ENCODE measurements around the gene OR10H1. TPM values are rescaled to one million over a fixed set of nuclear protein-coding genes. Genes with fewer than 3 reads are reported as not detected.

Gene OR10H1
- total RNA-seq (under 1 TPM; 0.25 to 0.39 TPM), polyA plus RNA-seq (ENCODE audit: insufficient read depth, low read depth, low replicate concordance) (0.20 TPM)
- long read RNA-seq, donor 1 = 0 reads
- long read RNA-seq, donor 2 = 0 reads

GRCh38 chr19:15815306-15815705, at the start of gene OR10H1:
Gene OR10H1 (minus strand): TSS chr19:15815664. CDS start chr19:15808037, 7,627 bp downstream.
- intact Hi-C loops (cut with DNase I; ENCODE audit: low total_unique reads) = no loop called here
- Histone ChIP-seq H3K36me3 (ENCODE audit: low read depth, missing control alignments) (no peaks in the 10 kb centered on the region), H3K27me3 (no peaks in the 10 kb centered on the region), H3K9me3 (no peaks in the 10 kb centered on the region), H3K27ac (no peak within 1 kb of the TSS), H3K4me3 (no peak within 1 kb of the TSS), H3K4me1 (no peaks in the 10 kb centered on the region)
- WGBS, 2 donors = 71 to 77% methylated on average over 5 of the region's 5 CpGs
- DNase-seq = no peak
- TF ChIP-seq CTCF (IDR thresholded peaks at IDR 0.05) (no peak), POLR2A (IDR thresholded peaks at IDR 0.05) (no peak)

DNA sequence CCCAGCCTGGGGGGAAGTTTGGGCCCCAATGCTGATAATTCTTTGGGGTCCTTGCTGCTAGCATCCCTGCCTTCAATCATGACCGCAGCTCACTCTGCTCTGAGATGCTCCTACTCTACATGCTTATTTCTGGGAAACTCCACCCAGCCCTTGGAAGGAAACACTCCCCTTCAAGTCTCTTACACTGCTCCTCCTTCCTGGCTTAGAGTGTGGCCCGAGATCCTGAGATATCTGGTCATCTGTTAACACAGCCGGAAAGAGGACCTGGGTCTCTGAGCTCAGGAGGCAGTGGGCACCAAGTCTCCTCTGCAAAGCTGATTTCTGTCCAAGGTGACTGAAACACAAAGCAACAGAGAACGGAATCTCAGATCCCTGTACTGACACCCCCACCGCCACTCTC, 49.4 kb upstream of the OR10H1 start:
- H3K27ac ChIP-seq = no peak overlapping the region
- WGBS, 2 donors = 66 to 73% methylated on average over 5 of the region's 5 CpGs
- H3K9me3 ChIP-seq = no peaks in the 10 kb centered on the region
- H3K4me1 ChIP-seq = no peaks in the 10 kb centered on the region
- TF ChIP-seq POLR2A (IDR thresholded peaks at IDR 0.05) (no peak), CTCF (IDR thresholded peaks at IDR 0.05) (no peak)
- intact Hi-C loops (cut with DNase I; ENCODE audit: low total_unique reads) = no loop called here
- DNase-seq = no peak
- H3K4me3 ChIP-seq = no peak overlapping the region
- no peaks in the 10 kb centered on the region for H3K36me3 ChIP-seq (ENCODE audit: low read depth, missing control alignments)
- H3K27me3 ChIP-seq = no peaks in the 10 kb centered on the region

DNA sequence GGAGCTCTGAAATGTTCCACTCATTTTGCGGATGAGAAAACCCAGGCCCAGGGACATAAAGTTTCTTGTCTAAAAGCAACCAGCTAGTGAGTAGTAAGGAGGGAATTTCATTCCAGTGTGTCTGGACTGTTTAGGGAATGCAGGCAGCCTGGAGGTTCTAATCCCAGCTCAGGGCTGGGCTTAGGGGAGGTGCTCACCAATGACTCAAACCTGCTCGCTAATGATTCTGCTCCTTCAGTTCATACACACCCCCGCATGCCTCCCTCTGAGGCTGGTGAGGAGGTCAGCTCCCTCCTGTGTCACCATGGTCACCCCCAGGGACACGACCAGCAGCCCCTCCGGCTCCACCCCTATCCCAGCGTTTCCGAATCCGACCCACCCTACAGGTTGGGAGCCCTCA, 47.8 kb upstream of the OR10H1 start:
- H3K27ac ChIP-seq = no peak overlapping the region
- no peaks in the 10 kb centered on the region for H3K9me3 ChIP-seq
- intact Hi-C loops (cut with DNase I; ENCODE audit: low total_unique reads) = no loop called here
- H3K4me1 ChIP-seq = no peaks in the 10 kb centered on the region
- H3K4me3 ChIP-seq = no peak overlapping the region
- WGBS, 2 donors = 42 to 68% methylated on average over 8 of the region's 8 CpGs
- TF ChIP-seq POLR2A (IDR thresholded peaks at IDR 0.05) (no peak), CTCF (IDR thresholded peaks at IDR 0.05) (no peak)
- no peaks in the 10 kb centered on the region for H3K36me3 ChIP-seq (ENCODE audit: low read depth, missing control alignments)
- DNase-seq = no peak
- H3K27me3 ChIP-seq = no peaks in the 10 kb centered on the region

DNA sequence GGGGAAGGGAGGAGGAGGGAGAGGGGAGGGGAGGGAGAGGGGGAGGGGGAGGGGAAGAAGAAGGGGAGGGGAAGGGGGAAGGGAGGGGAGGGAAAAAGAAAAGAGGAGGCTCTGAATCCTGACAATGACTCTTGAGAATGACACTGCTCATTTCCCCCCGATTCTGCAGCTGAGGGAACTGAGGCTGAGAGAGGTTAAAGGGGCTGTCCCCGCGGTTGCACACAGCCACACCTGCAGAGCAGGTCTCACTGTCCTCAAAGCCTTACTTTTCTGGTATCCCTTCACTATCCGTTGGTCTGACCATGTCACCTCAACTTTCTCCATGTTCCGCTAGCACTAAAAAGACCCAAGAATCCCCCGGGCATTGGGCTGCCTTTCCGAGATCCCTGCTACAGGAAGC, 47.0 kb upstream of the OR10H1 start:
- Histone ChIP-seq H3K27me3 (no peaks in the 10 kb centered on the region), H3K27ac (no peak overlapping the region), H3K4me3 (no peak overlapping the region), H3K36me3 (ENCODE audit: low read depth, missing control alignments) (no peaks in the 10 kb centered on the region), H3K4me1 (no peaks in the 10 kb centered on the region), H3K9me3 (no peaks in the 10 kb centered on the region)
- TF ChIP-seq CTCF (IDR thresholded peaks at IDR 0.05) = no peak
- TF ChIP-seq POLR2A (IDR thresholded peaks at IDR 0.05) = no peak
- whole genome bisulfite sequencing, 2 donors = 53 to 56% methylated on average over 7 of the region's 7 CpGs
- no peak for DNase-seq
- intact Hi-C loops (cut with DNase I; ENCODE audit: low total_unique reads) = no loop called here

DNA sequence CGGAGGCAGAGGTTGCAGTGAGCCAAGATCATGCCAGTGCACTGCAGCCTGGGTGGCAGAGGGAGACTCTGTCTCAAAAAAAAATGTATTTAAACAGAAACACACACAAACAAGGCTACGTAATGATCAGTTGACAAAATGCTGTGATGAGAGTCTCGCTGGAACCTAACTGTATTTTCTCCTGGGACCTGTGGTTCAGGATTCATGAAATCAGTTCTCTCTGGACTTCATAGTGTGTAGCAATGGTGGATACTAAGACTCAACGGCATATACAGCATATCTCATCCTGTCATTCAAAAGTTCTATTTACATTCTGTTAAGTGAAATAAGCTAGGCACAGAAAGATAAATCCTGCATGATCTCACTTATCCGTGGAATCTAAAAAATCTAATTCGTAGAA, 45.1 kb upstream of the OR10H1 start:
- intact Hi-C loops (cut with DNase I; ENCODE audit: low total_unique reads) = no loop called here
- Histone ChIP-seq H3K4me3 (no peak overlapping the region), H3K36me3 (ENCODE audit: low read depth, missing control alignments) (no peaks in the 10 kb centered on the region), H3K27me3 (no peaks in the 10 kb centered on the region), H3K4me1 (no peaks in the 10 kb centered on the region), H3K9me3 (no peaks in the 10 kb centered on the region), H3K27ac (no peak overlapping the region)
- 76% methylated on average over 6 of the region's 6 CpGs for WGBS, 2 donors
- TF ChIP-seq POLR2A (IDR thresholded peaks at IDR 0.05) = no peak
- TF ChIP-seq CTCF (IDR thresholded peaks at IDR 0.05) = no peak
- DNase-seq = no peak
